GM21360 (cell line): ENCODE results near the gene UBR1.
"Not testable (repeated sequence)": the region's sequence is repeated elsewhere in the genome, so short reads cannot be mapped to it uniquely, and the experiment has no call there.

Source experiments
- ATAC-seq: cut with Tn5 transposase; IDR thresholded peaks from one replicate; pipeline ENCODE4 v1.9.1; 2021; ENCODE audit warnings: mild to moderate bottlenecking, moderate library complexity; ENCODE audit not compliant: unreplicated experiment

UBR1 gene

GRCh38 chr15:42919308-42919707, 186.5 kb downstream of the UBR1 start:
- no peak for ATAC-seq

- ATAC-seq = no peak
These were observed 187.8 kb downstream of the UBR1 start for GRCh38 chr15:42918047-42918446.

- ATAC-seq = no peak
These were observed 190.1 kb downstream of the UBR1 start for GRCh38 chr15:42915654-42916315.

GRCh38 chr15:42914728-42915497, 190.9 kb downstream of the UBR1 start:
- no peak for ATAC-seq

GRCh38 chr15:42911058-42911592, 194.7 kb downstream of the UBR1 start:
- no peak for ATAC-seq

- ATAC-seq = no peak
These were observed 197.3 kb downstream of the UBR1 start for GRCh38 chr15:42908538-42908937.

GRCh38 chr15:42903388-42904324, 202.2 kb downstream of the UBR1 start:
- ATAC-seq = no peak

- ATAC-seq = not testable (repeated sequence)
These were observed 211.9 kb downstream of the UBR1 start for GRCh38 chr15:42893911-42894310.
